Vagina (tissue), 2 donors: Measurements from ENCODE around the gene NSUN2. TPM values are rescaled to one million over a fixed set of nuclear protein-coding genes. Genes with fewer than 3 reads are reported as not detected.

Experiments used
- DNase-seq, 2 donors: peaks; one replicate each; pipeline ENCODE4 v3.0.0-alpha.2; 2017; ENCODE audit errors: extremely low spot score in 2 of 2
- H3K27ac ChIP-seq: fragments of 200-600 bp; sonication (generic); one replicate; pipeline ENCODE4 v1.5.1; 2019
- H3K27me3 ChIP-seq: fragments of 200-600 bp; sonication (generic); one replicate; pipeline ENCODE4 v1.5.1; 2019
- H3K36me3 ChIP-seq, 2 donors: fragments of 200-600 bp; sonication (generic); one replicate each; pipeline ENCODE4 v1.5.1; 2017 to 2019
- H3K4me1 ChIP-seq: fragments of 200-600 bp; sonication (generic); one replicate; pipeline ENCODE4 v1.5.1; 2019
- H3K4me3 ChIP-seq, 2 donors: fragments of 200-600 bp; sonication (generic); 1 replicate in 1 of 2; 2 replicates in 1 of 2; pipeline ENCODE4 v1.5.1; 2016 to 2019
- H3K9me3 ChIP-seq: fragments of 200-600 bp; sonication (generic); one replicate; pipeline ENCODE4 v1.5.1; 2019
- POLR2A ChIP-seq, 2 donors: fragments of 450-650 bp; IDR thresholded peaks; one replicate each; pipeline ENCODE4 v1.6.1; 2017; ENCODE audit warnings: antibody characterized with exemption in 2 of 2, mild to moderate bottlenecking in 2 of 2, moderate library complexity in 2 of 2
- POLR2AphosphoS5 ChIP-seq, 2 donors: sonication (generic); formaldehyde crosslinking; IDR thresholded peaks; one replicate each; pipeline ENCODE4 v1.9.0; 2017; ENCODE audit warnings: antibody characterized with exemption in 2 of 2, mild to moderate bottlenecking in 2 of 2, low read depth in 1 of 2; ENCODE audit not compliant: insufficient read depth in 1 of 2
- intact Hi-C: fragments of 100-400 bp; cut with DNase I; formaldehyde crosslinking; loops from one replicate; pipeline ENCODE4 v1.15.1; 2023
- total RNA-seq: library from RNA; depleted of rRNA; stranded (reverse); fragments of >200 nt; gene quantifications from one replicate; pipeline ENCODE4 v1.2.3, GENCODE V29; 2016
- TF ChIP-seq, protein P1 (sequence below), 3 experiments: fragments of 450-650 bp in 2 of 3; fragments of 200-600 bp in 1 of 3; sonication (generic) in 1 of 3; IDR thresholded peaks; one replicate each; pipeline ENCODE4 v1.5.1; 2017 to 2019; ENCODE audit warnings: antibody characterized with exemption in 3 of 3, mild to moderate bottlenecking in 2 of 3, moderate library complexity in 2 of 3

NSUN2 gene
- total RNA-seq, 1 donor from 2014 or later: 43.2 TPM

DNA sequence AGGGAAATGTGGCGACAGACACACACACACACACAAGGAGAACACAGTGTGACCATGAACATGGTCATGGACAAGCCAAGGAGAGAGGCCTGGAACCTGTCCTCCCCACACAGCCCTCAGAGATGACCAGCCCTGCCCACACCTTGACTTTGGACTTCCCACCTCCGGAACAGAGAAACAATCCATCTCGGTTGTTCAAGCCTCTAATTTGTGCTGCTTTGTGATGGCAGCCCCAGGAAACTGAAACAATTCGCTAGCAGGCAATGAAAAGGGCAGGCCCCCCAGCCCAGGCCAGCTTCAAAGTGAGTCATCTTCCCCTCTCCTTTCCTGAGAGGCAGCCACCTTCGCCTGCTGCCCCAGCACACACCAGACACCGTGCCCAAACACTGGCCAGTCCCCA, 47.7 kb downstream of the NSUN2 start:
- Histone ChIP-seq H3K27me3 (no peaks in the 10 kb centered on the region), H3K36me3 (no peaks in the 10 kb centered on the region), H3K4me1 (peaks cover 15% of the 10 kb centered on the region), H3K27ac (no peak overlapping the region), H3K9me3 (no peaks in the 10 kb centered on the region), H3K4me3 (no peak overlapping the region)
- no peak for DNase-seq
- intact Hi-C loops: no loop called here
- TF ChIP-seq POLR2A (IDR thresholded peaks at IDR 0.05): no peak
- TF ChIP-seq, protein P1, sequence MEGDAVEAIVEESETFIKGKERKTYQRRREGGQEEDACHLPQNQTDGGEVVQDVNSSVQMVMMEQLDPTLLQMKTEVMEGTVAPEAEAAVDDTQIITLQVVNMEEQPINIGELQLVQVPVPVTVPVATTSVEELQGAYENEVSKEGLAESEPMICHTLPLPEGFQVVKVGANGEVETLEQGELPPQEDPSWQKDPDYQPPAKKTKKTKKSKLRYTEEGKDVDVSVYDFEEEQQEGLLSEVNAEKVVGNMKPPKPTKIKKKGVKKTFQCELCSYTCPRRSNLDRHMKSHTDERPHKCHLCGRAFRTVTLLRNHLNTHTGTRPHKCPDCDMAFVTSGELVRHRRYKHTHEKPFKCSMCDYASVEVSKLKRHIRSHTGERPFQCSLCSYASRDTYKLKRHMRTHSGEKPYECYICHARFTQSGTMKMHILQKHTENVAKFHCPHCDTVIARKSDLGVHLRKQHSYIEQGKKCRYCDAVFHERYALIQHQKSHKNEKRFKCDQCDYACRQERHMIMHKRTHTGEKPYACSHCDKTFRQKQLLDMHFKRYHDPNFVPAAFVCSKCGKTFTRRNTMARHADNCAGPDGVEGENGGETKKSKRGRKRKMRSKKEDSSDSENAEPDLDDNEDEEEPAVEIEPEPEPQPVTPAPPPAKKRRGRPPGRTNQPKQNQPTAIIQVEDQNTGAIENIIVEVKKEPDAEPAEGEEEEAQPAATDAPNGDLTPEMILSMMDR (IDR thresholded peaks at IDR 0.05): no peak
- no peak for TF ChIP-seq POLR2AphosphoS5 (IDR thresholded peaks at IDR 0.05; ENCODE audit: insufficient read depth in 1 of 2, low read depth in 1 of 2)

DNA sequence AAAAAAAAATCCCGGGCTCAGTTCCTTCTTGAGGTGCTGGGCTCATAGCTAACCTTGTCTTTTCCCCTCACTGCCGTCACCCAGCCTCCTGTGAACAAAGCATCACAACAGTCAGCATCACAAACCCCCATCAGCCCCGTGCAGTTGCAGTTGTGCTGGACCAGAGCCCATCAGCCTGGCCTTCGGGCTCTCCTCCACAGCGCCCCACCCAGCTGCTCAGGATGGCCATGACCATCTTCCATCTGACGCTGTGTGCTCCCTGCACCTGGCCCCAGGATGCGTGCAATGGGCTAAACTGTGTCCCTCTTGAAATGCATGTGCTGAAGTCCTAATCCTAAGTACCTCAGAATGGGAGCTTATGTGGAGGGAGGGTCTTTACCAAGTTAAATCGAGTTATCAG, 48.1 kb downstream of the NSUN2 start:
- no peaks in the 10 kb centered on the region for H3K36me3 ChIP-seq

DNA sequence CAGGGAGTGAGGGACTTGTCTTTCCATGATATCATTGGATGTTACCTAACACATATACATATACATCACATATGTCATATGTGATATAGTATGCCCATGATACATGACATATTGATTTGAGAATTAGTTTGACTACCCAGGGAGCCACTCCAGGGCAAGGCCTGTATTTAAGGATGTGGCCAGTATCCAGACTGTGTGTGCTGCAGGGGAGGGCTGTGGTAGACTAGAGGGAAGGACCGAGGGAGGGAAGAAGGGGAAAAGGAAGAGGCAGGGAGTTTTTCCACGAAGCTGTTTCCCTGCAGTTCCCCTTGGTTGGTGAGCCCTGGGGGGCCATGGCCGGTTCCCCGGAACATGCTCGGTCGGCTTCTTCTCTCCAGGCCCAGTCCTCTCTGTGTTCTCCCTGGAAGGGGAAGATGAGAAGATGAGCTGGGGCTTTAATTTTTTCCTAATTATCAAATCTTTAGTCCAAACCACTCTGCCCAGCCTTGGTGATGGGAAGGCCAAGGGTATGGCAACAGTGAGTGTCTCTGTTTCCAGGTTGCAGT, 48.7 kb downstream of the NSUN2 start:
- H3K36me3 ChIP-seq: no peaks in the 10 kb centered on the region
- TF ChIP-seq POLR2A (IDR thresholded peaks at IDR 0.05): no peak
- TF ChIP-seq, protein P1 (IDR thresholded peaks at IDR 0.05): no peak
- no peak for TF ChIP-seq POLR2AphosphoS5 (IDR thresholded peaks at IDR 0.05; ENCODE audit: insufficient read depth in 1 of 2, low read depth in 1 of 2)
- H3K9me3 ChIP-seq: no peaks in the 10 kb centered on the region
- H3K27ac ChIP-seq: no peak overlapping the region
- no peaks in the 10 kb centered on the region for H3K27me3 ChIP-seq
- DNase-seq: peak in 1 of 2 donors; percentile 67
- no peak overlapping the region for H3K4me3 ChIP-seq
- H3K4me1 ChIP-seq: peaks cover 15% of the 10 kb centered on the region
- intact Hi-C loops: loop anchor here (5.0 kb wide), 1 partner anchor 1087 kb away; no protein-coding TSS in a partner anchor

More for the DNA sequence above, 48.1 kb downstream of the NSUN2 start:
- peak; percentile 46 to 80 for DNase-seq
- Histone ChIP-seq H3K27me3 (no peaks in the 10 kb centered on the region), H3K4me1 (peaks cover 15% of the 10 kb centered on the region), H3K4me3 (no peak overlapping the region), H3K9me3 (no peaks in the 10 kb centered on the region), H3K27ac (no peak overlapping the region)
- intact Hi-C loops: loop anchor here (5.0 kb wide), 1 partner anchor 1087 kb away; no protein-coding TSS in a partner anchor
- TF ChIP-seq POLR2A (IDR thresholded peaks at IDR 0.05): no peak
- TF ChIP-seq, protein P1 (IDR thresholded peaks at IDR 0.05): no peak
- no peak for TF ChIP-seq POLR2AphosphoS5 (IDR thresholded peaks at IDR 0.05; ENCODE audit: insufficient read depth in 1 of 2, low read depth in 1 of 2)

DNA sequence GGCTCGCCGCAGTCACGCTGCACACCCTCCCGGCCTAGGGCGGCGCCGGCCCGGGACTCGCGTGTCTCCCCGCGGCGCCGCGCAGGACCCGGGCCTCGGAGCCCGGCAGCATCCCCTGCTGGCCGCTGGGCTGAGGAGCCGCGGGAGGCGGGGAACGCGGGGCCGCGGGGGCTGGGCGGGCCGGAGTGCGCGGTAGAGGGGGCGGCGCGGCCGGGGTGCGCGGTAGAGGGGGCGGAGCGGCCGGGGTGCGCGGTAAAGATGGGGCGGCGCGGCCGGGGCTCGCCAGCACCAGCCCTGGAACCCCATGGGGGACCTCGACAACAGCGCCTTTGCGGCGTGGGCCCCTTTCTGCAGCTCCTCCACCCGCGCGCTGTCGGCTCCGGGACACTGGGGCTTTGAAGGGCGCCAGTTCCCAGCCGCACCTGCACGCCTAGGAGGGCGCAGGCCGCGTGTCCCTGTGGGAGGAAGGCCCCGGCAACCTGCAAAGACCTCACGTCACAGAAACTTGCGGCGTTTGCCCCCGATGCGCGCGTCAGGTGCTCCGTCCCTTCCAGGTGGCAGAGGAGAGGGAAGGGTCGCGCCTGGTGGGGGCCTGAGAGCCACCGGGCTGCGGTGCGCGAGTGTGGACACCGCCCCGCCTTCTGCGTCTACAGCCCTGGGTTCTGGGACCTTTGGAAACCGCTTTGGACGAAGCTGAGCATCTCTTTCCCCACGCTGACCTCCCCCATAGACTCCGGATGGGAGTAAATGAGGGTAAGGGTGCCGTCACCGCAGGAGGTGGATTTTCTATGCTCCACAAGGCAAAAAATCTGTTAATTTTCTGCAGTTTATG, 49.6 kb downstream of the NSUN2 start:
- no peak for TF ChIP-seq POLR2AphosphoS5 (IDR thresholded peaks at IDR 0.05; ENCODE audit: insufficient read depth in 1 of 2, low read depth in 1 of 2)
- no peak for TF ChIP-seq POLR2A (IDR thresholded peaks at IDR 0.05)
- TF ChIP-seq, protein P1 (IDR thresholded peaks at IDR 0.05): no peak
- no peak overlapping the region for H3K27ac ChIP-seq
- no peaks in the 10 kb centered on the region for H3K9me3 ChIP-seq
- peak overlapping the region; percentile 40 to 56 for H3K4me3 ChIP-seq
- intact Hi-C loops: loop anchor here (5.0 kb wide), 1 partner anchor 1086 kb away; no protein-coding TSS in a partner anchor
- H3K27me3 ChIP-seq: no peaks in the 10 kb centered on the region
- H3K36me3 ChIP-seq: no peaks in the 10 kb centered on the region
- peaks cover 15% of the 10 kb centered on the region for H3K4me1 ChIP-seq
- DNase-seq: peak; percentile 62 to 70
